ENCODE results near the gene LARP1.

The LARP1 gene

GRCh38 chr5:154860123-154860522 is 104.9 kb downstream of the LARP1 start:
- DNase-seq, result peak; percentile 6

- DNase-seq, result no peak
Measured at GRCh38 chr5:154860765-154861164, 105.6 kb downstream of the LARP1 start.

- no peak for DNase-seq
Measured at GRCh38 chr5:154861946-154862345, 106.8 kb downstream of the LARP1 start.

GRCh38 chr5:154862766-154863165 is 107.6 kb downstream of the LARP1 start:
- no peak for DNase-seq

- DNase-seq, result no peak
Measured at GRCh38 chr5:154863291-154864080, 108.3 kb downstream of the LARP1 start.

- no peak for DNase-seq
Measured at GRCh38 chr5:154865466-154866184, 110.4 kb downstream of the LARP1 start.

- DNase-seq, result no peak
Measured at GRCh38 chr5:154866841-154867240, 111.7 kb downstream of the LARP1 start.
